ENCODE measurements around the gene DZIP1.
"Not testable (repeated sequence)": the region's sequence is repeated elsewhere in the genome, so short reads cannot be mapped to it uniquely, and the experiment has no call there.

The DZIP1 gene

GRCh38 chr13:95573221-95573620, 71.3 kb downstream of the DZIP1 start:
- Histone ChIP-seq H3K4me3 (ENCODE audit: low read depth, low read length) (no peak overlapping the region), H3K27ac (no peak overlapping the region), H3K36me3 (replicated peaks) (peaks cover under 1% of the 10 kb centered on the region), H3K27me3 (replicated peaks) (no peaks in the 10 kb centered on the region)
- DNase-seq, result no peak
- no peak for TF ChIP-seq CTCF (IDR thresholded peaks at IDR 0.05; ENCODE audit: low read depth, low read length, missing control alignments)
- in situ Hi-C loops (cut with HindIII; ENCODE audit: low pct_ligation_motif_present, low sequenced_read_pairs), result no loop called here

GRCh38 chr13:95571941-95572340, 72.6 kb downstream of the DZIP1 start:
- no peak overlapping the region for H3K4me3 ChIP-seq (ENCODE audit: low read depth, low read length)
- no peak for DNase-seq
- in situ Hi-C loops (cut with HindIII; ENCODE audit: low pct_ligation_motif_present, low sequenced_read_pairs), result no loop called here
- no peak overlapping the region for H3K27ac ChIP-seq
- no peaks in the 10 kb centered on the region for H3K36me3 ChIP-seq (replicated peaks)
- no peaks in the 10 kb centered on the region for H3K27me3 ChIP-seq (replicated peaks)
- TF ChIP-seq CTCF (IDR thresholded peaks at IDR 0.05; ENCODE audit: low read depth, low read length, missing control alignments), result no peak

- H3K27me3 ChIP-seq (replicated peaks), result no peaks in the 10 kb centered on the region
- no peak overlapping the region for H3K4me3 ChIP-seq (ENCODE audit: low read depth, low read length)
- no peak for TF ChIP-seq CTCF (IDR thresholded peaks at IDR 0.05; ENCODE audit: low read depth, low read length, missing control alignments)
- no peak for DNase-seq
- no peaks in the 10 kb centered on the region for H3K36me3 ChIP-seq (replicated peaks)
- H3K27ac ChIP-seq, result no peak overlapping the region
- in situ Hi-C loops (cut with HindIII; ENCODE audit: low pct_ligation_motif_present, low sequenced_read_pairs), result no loop called here
Observed at GRCh38 chr13:95570016-95570415, 74.5 kb downstream of the DZIP1 start.

GRCh38 chr13:95568131-95568530, 76.4 kb downstream of the DZIP1 start:
- no peak for TF ChIP-seq CTCF (IDR thresholded peaks at IDR 0.05; ENCODE audit: low read depth, low read length, missing control alignments)
- no peaks in the 10 kb centered on the region for H3K27me3 ChIP-seq (replicated peaks)
- no peak overlapping the region for H3K27ac ChIP-seq
- H3K36me3 ChIP-seq (replicated peaks), result no peaks in the 10 kb centered on the region
- DNase-seq, result no peak
- in situ Hi-C loops (cut with HindIII; ENCODE audit: low pct_ligation_motif_present, low sequenced_read_pairs), result no loop called here
- no peak overlapping the region for H3K4me3 ChIP-seq (ENCODE audit: low read depth, low read length)

GRCh38 chr13:95565758-95566157, 78.7 kb downstream of the DZIP1 start:
- H3K27ac ChIP-seq; DNase-seq; in situ Hi-C loops (cut with HindIII; ENCODE audit: low pct_ligation_motif_present, low sequenced_read_pairs); H3K4me3 ChIP-seq (ENCODE audit: low read depth, low read length); H3K36me3 ChIP-seq (replicated peaks); H3K27me3 ChIP-seq (replicated peaks): not testable (repeated sequence)

GRCh38 chr13:95564733-95565291, 79.7 kb downstream of the DZIP1 start:
- no peak for DNase-seq
- in situ Hi-C loops (cut with HindIII; ENCODE audit: low pct_ligation_motif_present, low sequenced_read_pairs), result no loop called here
- H3K27me3 ChIP-seq (replicated peaks), result no peaks in the 10 kb centered on the region
- no peaks in the 10 kb centered on the region for H3K36me3 ChIP-seq (replicated peaks)
- no peak for TF ChIP-seq CTCF (IDR thresholded peaks at IDR 0.05; ENCODE audit: low read depth, low read length, missing control alignments)
- H3K27ac ChIP-seq, result no peak overlapping the region
- no peak overlapping the region for H3K4me3 ChIP-seq (ENCODE audit: low read depth, low read length)
